K562 (cell line): ENCODE measurements around the gene CRYM. TPM values are rescaled to one million over a fixed set of nuclear protein-coding genes. Genes with fewer than 3 reads are reported as not detected.
A peak's percentile ranks its signal among the peaks of the same experiment; 100 is the strongest.

ENCODE experiments used
- BHLHE40 ChIP-seq: IDR thresholded peaks from 2 replicates; pipeline ENCODE4 v1.6.1; 2011; ENCODE audit warnings: low read length, improper control_type of control experiment
- CBFA2T3 ChIP-seq: fragments of 450-650 bp; IDR thresholded peaks from 2 replicates; pipeline ENCODE4 v1.6.1; 2017
- CREB1 ChIP-seq, 2 experiments: sonication (generic) in 1 of 2; formaldehyde crosslinking in 1 of 2; IDR thresholded peaks; 2 replicates each; pipeline versions ENCODE4 v1.6.1 to v1.8.0; 2012 to 2022; ENCODE audit warnings: inconsistent platforms in 1 of 2, mild to moderate bottlenecking in 1 of 2, missing genetic modification reagents in 1 of 2, moderate library complexity in 1 of 2
- EHMT2 ChIP-seq: fragments of 450-650 bp; IDR thresholded peaks from 2 replicates; pipeline ENCODE4 v1.6.1; 2018; ENCODE audit warnings: antibody characterized with exemption
- EP400 ChIP-seq: fragments of 450-650 bp; IDR thresholded peaks from 2 replicates; pipeline ENCODE4 v1.6.1; 2017; ENCODE audit warnings: antibody characterized with exemption, mild to moderate bottlenecking, moderate library complexity
- GATAD2B ChIP-seq: fragments of 450-650 bp; IDR thresholded peaks from 2 replicates; pipeline ENCODE4 v1.6.1; 2017; ENCODE audit warnings: mild to moderate bottlenecking, borderline replicate concordance
- HDAC6 ChIP-seq: IDR thresholded peaks from 2 replicates; pipeline ENCODE4 v1.6.1; 2012; ENCODE audit warnings: low read depth, mild to moderate bottlenecking, control low read depth, inconsistent platforms, low read length, moderate library complexity
- HNRNPK ChIP-seq: fragments of 200-400 bp; formaldehyde crosslinking; IDR thresholded peaks from one replicate; pipeline ENCODE4 v1.6.1; 2018; ENCODE audit warnings: mild to moderate bottlenecking, low read depth, low read length; ENCODE audit not compliant: poor library complexity, severe bottlenecking
- HNRNPL ChIP-seq: fragments of 200-400 bp; formaldehyde crosslinking; IDR thresholded peaks from 2 replicates; pipeline ENCODE4 v1.6.1; 2017; ENCODE audit warnings: low read depth, mild to moderate bottlenecking, low read length
- L3MBTL2 ChIP-seq: fragments of 450-650 bp; IDR thresholded peaks from 2 replicates; pipeline ENCODE4 v1.6.1; 2016; ENCODE audit warnings: mild to moderate bottlenecking, moderate library complexity
- MAX ChIP-seq: sonication (generic); formaldehyde crosslinking; IDR thresholded peaks from 2 replicates; pipeline ENCODE4 v1.9.0; 2022; ENCODE audit warnings: mild to moderate bottlenecking, missing genetic modification reagents
- MNT ChIP-seq, 2 experiments: fragments of 450-650 bp; conservative IDR thresholded peaks; 2 replicates each; pipeline ENCODE4 v1.6.1; 2017; ENCODE audit warnings: mild to moderate bottlenecking in 2 of 2, moderate library complexity in 2 of 2
- NCOA2 ChIP-seq, 2 experiments: fragments of 450-650 bp; IDR thresholded peaks; 2 replicates each; pipeline ENCODE4 v1.6.1; 2018; ENCODE audit warnings: mild to moderate bottlenecking in 2 of 2, moderate library complexity in 1 of 2; ENCODE audit not compliant: partially characterized antibody in 2 of 2
- NCOA6 ChIP-seq: fragments of 450-650 bp; IDR thresholded peaks from 2 replicates; pipeline ENCODE4 v1.6.1; 2017; ENCODE audit warnings: mild to moderate bottlenecking
- NFIC ChIP-seq: fragments of 450-650 bp; IDR thresholded peaks from 2 replicates; pipeline ENCODE4 v1.6.1; 2017; ENCODE audit warnings: mild to moderate bottlenecking, inconsistent platforms
- NKRF ChIP-seq: fragments of 450-650 bp; IDR thresholded peaks from 2 replicates; pipeline ENCODE4 v1.6.1; 2016; ENCODE audit warnings: borderline replicate concordance
- TFAM ChIP-seq: fragments of 250-450 bp; sonication (Bioruptor Pico); conservative IDR thresholded peaks from 2 replicates; pipeline ENCODE4 v1.5.0; 2021; ENCODE audit warnings: mild to moderate bottlenecking, moderate library complexity
- ZBTB49 ChIP-seq: sonication (generic); formaldehyde crosslinking; IDR thresholded peaks from 2 replicates; pipeline ENCODE4 v1.8.0; 2022; ENCODE audit warnings: missing genetic modification reagents, mild to moderate bottlenecking, borderline replicate concordance
- ZNF146 ChIP-seq: IDR thresholded peaks from one replicate; pipeline ENCODE4 v1.6.1; 2018; ENCODE audit warnings: missing compliant biosample characterization; ENCODE audit not compliant: unreplicated experiment
- ZNF316 ChIP-seq: fragments of 450-650 bp; IDR thresholded peaks from 2 replicates; pipeline ENCODE4 v1.6.1; 2016
- polyA plus RNA-seq, 8 experiments: library from polyadenylated mRNA; depleted of rRNA in 4 of 8; stranded (reverse) in 5 of 8; unstranded in 3 of 8; fragments of >200 nt; fragmentation: Nextera tagmentation in 2 of 8; fragmentation: Illumina TruSeq in 1 of 8; extraction: Ambion mirVana in 2 of 8; extraction: Trizol in 1 of 8; gene quantifications; 2 replicates each; pipeline versions ENCODE4 v1.2.1 to v1.2.3, GENCODE V29; 2011 to 2014; ENCODE audit warnings: inconsistent platforms in 1 of 8, missing spikeins in 1 of 8
- total RNA-seq, 7 experiments: library from RNA; depleted of rRNA in 6 of 7; stranded (reverse); fragments of >200 nt in 6 of 7; fragmentation: Illumina TruSeq in 2 of 7; extraction: Trizol in 2 of 7; gene quantifications; 2 replicates each; pipeline versions ENCODE4 v1.2.1 to v1.2.3, GENCODE V29; 2011 to 2021; ENCODE audit warnings: low replicate concordance in 1 of 7
- TF ChIP-seq, protein P1 (sequence below): sonication (generic); formaldehyde crosslinking; IDR thresholded peaks from 2 replicates; pipeline ENCODE4 v1.9.0; 2022; ENCODE audit warnings: mild to moderate bottlenecking, missing genetic modification reagents

The CRYM gene
- total and polyA plus RNA-seq, 9 of the 15 experiments (the other 6 are each of a cell fraction or from before 2014, with no cell fraction given), result 0.08 to 0.98 (median 0.47) TPM

DNA sequence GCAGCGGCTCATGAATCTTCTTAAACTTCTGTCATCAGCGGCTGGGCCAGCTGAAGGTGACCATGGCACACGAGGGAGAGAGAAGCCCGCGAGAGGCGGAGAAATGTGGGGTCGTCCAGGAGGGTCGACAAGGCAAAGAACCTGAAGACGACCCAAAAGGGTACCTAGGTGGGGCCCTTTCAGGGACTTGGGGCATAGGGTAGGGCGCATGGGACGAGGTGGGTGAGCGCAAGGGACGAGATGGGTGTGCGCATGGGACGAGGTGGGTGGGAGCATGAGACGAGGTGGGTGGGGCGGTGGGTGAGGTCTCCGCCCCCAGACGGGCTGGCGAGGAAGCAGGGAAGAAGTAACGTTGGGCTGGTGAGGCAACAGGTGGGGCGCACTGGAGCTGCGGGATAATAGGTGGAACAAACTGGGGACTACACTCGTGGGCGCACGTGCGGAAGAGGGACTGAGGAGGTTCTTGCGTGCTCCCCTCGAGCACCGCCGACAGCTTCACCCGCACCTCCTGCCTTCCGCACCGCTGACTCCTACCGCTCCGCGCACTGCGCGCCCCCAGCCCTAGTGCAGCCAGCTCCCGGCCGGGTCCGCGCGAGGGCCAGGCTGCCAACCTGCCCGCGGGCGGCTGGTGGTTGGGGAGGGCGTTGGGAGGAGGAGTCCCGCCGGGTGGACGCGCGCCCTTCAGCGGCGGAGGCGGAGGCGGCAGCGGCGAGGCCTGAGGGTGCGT, 23.2 kb upstream of the CRYM start (continued):
- TF ChIP-seq MNT (conservative IDR thresholded peaks at IDR 0.05) (peak; percentile 71 to 81), NCOA6 (peak; percentile 72; the same call in 1 of the 2 replicates), EHMT2 (peak; percentile 33; the same call in 1 of the 2 replicates), HNRNPL (peak; percentile 93), NCOA2 (IDR thresholded peaks at IDR 0.05; ENCODE audit: partially characterized antibody in 2 of 2) (no peak), NFIC (peak; percentile 44), HNRNPK (peak; percentile 22), NKRF (peak; percentile 80; the same call in 1 of the 2 replicates), ZBTB49 (CRISPR knock-in tag) (no peak), MAX (CRISPR knock-in tag) (peak; percentile 93), ZNF146 (CRISPR knock-in tag) (no peak), ZNF316 (peak; percentile 9; the same call in 1 of the 2 replicates), CREB1 (IDR thresholded peaks at IDR 0.05) (no peak; the same call in 1 of the 2 replicates), CREB1 (CRISPR knock-in tag; IDR thresholded peaks at IDR 0.05) (peak; percentile 47; the same call in 1 of the 2 replicates), CBFA2T3 (peak; percentile 12; the same call in 1 of the 2 replicates), HDAC6 (peak; percentile 1; the same call in 1 of the 2 replicates), EP400 (peak; percentile 46; the same call in 1 of the 2 replicates), L3MBTL2 (peak; percentile 81), TFAM (CRISPR knock-in tag) (no peak), BHLHE40 (peak; percentile 86), GATAD2B (no peak)
- TF ChIP-seq, protein P1, sequence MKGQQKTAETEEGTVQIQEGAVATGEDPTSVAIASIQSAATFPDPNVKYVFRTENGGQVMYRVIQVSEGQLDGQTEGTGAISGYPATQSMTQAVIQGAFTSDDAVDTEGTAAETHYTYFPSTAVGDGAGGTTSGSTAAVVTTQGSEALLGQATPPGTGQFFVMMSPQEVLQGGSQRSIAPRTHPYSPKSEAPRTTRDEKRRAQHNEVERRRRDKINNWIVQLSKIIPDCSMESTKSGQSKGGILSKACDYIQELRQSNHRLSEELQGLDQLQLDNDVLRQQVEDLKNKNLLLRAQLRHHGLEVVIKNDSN (CRISPR knock-in tag), result peak; percentile 60
